Fibroblast of mammary gland (primary cell): ENCODE data around the gene NEK9.

Source experiments
- DNase-seq: peaks from one replicate; pipeline ENCODE4 v3.0.0-alpha.2; 2010; ENCODE audit warnings: low read depth
- H3K4me3 ChIP-seq: 2 replicates; pipeline ENCODE4 v1.5.1; 2011; ENCODE audit warnings: low read depth, mild to moderate bottlenecking, low read length, moderate library complexity; ENCODE audit not compliant: control insufficient read depth
- CTCF ChIP-seq: conservative IDR thresholded peaks from 2 replicates; pipeline ENCODE4 v1.5.1; 2011; ENCODE audit warnings: low read depth, low read length, inconsistent platforms; ENCODE audit not compliant: control insufficient read depth, insufficient read depth

Gene NEK9

GRCh38 chr14:75054421-75054820 lies 72.4 kb downstream of the NEK9 start:
- no peak overlapping the region for H3K4me3 ChIP-seq
- no peak for TF ChIP-seq CTCF
- DNase-seq = no peak

GRCh38 chr14:75053396-75054291 lies 73.2 kb downstream of the NEK9 start:
- no peak for TF ChIP-seq CTCF
- H3K4me3 ChIP-seq = no peak overlapping the region
- peak; percentile 78 for DNase-seq

- no peak for TF ChIP-seq CTCF
- no peak for DNase-seq
- H3K4me3 ChIP-seq = peak overlapping the region; percentile 48
These were observed 75.3 kb downstream of the NEK9 start for GRCh38 chr14:75051556-75051899.

- H3K4me3 ChIP-seq = peak within 1 kb of the TSS; percentile 48
- peak; percentile 72 for DNase-seq
- no peak for TF ChIP-seq CTCF
These were observed 75.8 kb downstream of the NEK9 start, which contains the start of gene MLH3 for GRCh38 chr14:75050852-75051555. Gene MLH3, minus strand, starts transcription at chr14:75051467. Its CDS starts 1,812 bp downstream, at chr14:75049655.

- DNase-seq = peak; percentile 76
- no peak for TF ChIP-seq CTCF
- no peak overlapping the region for H3K4me3 ChIP-seq
These were observed 77.1 kb downstream of the NEK9 start for GRCh38 chr14:75049731-75050201.

- DNase-seq = no peak
- no peak overlapping the region for H3K4me3 ChIP-seq
- TF ChIP-seq CTCF = no peak
These were observed 77.7 kb downstream of the NEK9 start for GRCh38 chr14:75049136-75049535.
